HepG2 (cell line): Measurements from ENCODE around the gene GDF9. TPM values are rescaled to one million over a fixed set of nuclear protein-coding genes. Genes with fewer than 3 reads are reported as not detected.

Experiments
- CCAR2 ChIP-seq: fragments of 200-400 bp; formaldehyde crosslinking; optimal IDR thresholded peaks from 2 replicates; pipeline ENCODE3; 2018; ENCODE audit warnings: low read depth, mild to moderate bottlenecking, low read length, moderate library complexity
- DNMT3B ChIP-seq: conservative IDR thresholded peaks from 2 replicates; pipeline ENCODE4 v1.6.1; 2016; ENCODE audit warnings: missing biosample characterization, control low read depth
- DPF2 ChIP-seq: sonication (generic); formaldehyde crosslinking; IDR thresholded peaks from 2 replicates; pipeline ENCODE4 v1.4.0; 2020; ENCODE audit warnings: mild to moderate bottlenecking, low read depth, missing genetic modification reagents, borderline replicate concordance
- GLI4 ChIP-seq: sonication (generic); formaldehyde crosslinking; IDR thresholded peaks from 2 replicates; pipeline ENCODE4 v1.5.1; 2020; ENCODE audit warnings: missing genetic modification reagents, mild to moderate bottlenecking, moderate library complexity, borderline replicate concordance
- HDAC2 ChIP-seq: sonication (generic); formaldehyde crosslinking; IDR thresholded peaks from 2 replicates; pipeline ENCODE4 v1.4.0; 2020; ENCODE audit warnings: missing genetic modification reagents
- KDM5A ChIP-seq: fragments of 200-600 bp; sonication (generic); IDR thresholded peaks from 2 replicates; pipeline ENCODE4 v1.7.0; 2018; ENCODE audit warnings: antibody characterized with exemption, mild to moderate bottlenecking, low read length, borderline replicate concordance
- MED13 ChIP-seq: sonication (generic); formaldehyde crosslinking; IDR thresholded peaks from 2 replicates; pipeline ENCODE4 v1.5.0; 2020; ENCODE audit warnings: missing genetic modification reagents
- RBM22 ChIP-seq: fragments of 200-400 bp; formaldehyde crosslinking; optimal IDR thresholded peaks from 2 replicates; pipeline ENCODE3; 2017; ENCODE audit warnings: mild to moderate bottlenecking, low read length, moderate library complexity
- SALL2 ChIP-seq: sonication (generic); formaldehyde crosslinking; IDR thresholded peaks from 2 replicates; pipeline ENCODE4 v1.8.1; 2023; ENCODE audit warnings: mild to moderate bottlenecking, missing genetic modification reagents, inconsistent platforms
- SAP130 ChIP-seq: IDR thresholded peaks from 2 replicates; pipeline ENCODE4 v1.6.1; 2016; ENCODE audit warnings: low read depth
- TFDP2 ChIP-seq: sonication (generic); formaldehyde crosslinking; IDR thresholded peaks from 2 replicates; pipeline ENCODE4 v1.4.0; 2020; ENCODE audit warnings: missing genetic modification reagents
- ZBTB33 ChIP-seq: sonication (generic); formaldehyde crosslinking; IDR thresholded peaks from 2 replicates; pipeline ENCODE4 v1.4.0; 2020; ENCODE audit warnings: missing genetic modification reagents
- ZMAT5 ChIP-seq: sonication (generic); formaldehyde crosslinking; IDR thresholded peaks from 2 replicates; pipeline ENCODE4 v1.5.0; 2020; ENCODE audit warnings: mild to moderate bottlenecking, low read depth, missing genetic modification reagents, borderline replicate concordance
- ZNF362 ChIP-seq: sonication (generic); formaldehyde crosslinking; IDR thresholded peaks from 2 replicates; pipeline ENCODE4 v1.4.0; 2020; ENCODE audit warnings: missing genetic modification reagents, mild to moderate bottlenecking, borderline replicate concordance
- ZNF530 ChIP-seq: sonication (generic); formaldehyde crosslinking; IDR thresholded peaks from 2 replicates; pipeline ENCODE4 v1.5.0; 2020; ENCODE audit warnings: low read depth, mild to moderate bottlenecking, missing genetic modification reagents
- ZNF776 ChIP-seq: sonication (generic); formaldehyde crosslinking; IDR thresholded peaks from 2 replicates; pipeline ENCODE4 v1.4.0; 2020; ENCODE audit warnings: mild to moderate bottlenecking, missing genetic modification reagents
- ZNF850 ChIP-seq: sonication (generic); formaldehyde crosslinking; conservative IDR thresholded peaks from 2 replicates; pipeline ENCODE4 v1.9.0; 2021; ENCODE audit warnings: mild to moderate bottlenecking, missing genetic modification reagents
- ZSCAN29 ChIP-seq: sonication (generic); formaldehyde crosslinking; conservative IDR thresholded peaks from 2 replicates; pipeline ENCODE4 v1.4.0; 2020; ENCODE audit warnings: mild to moderate bottlenecking, missing genetic modification reagents
- polyA plus RNA-seq, 8 experiments: library from polyadenylated mRNA; depleted of rRNA in 3 of 8; stranded (reverse) in 7 of 8; unstranded in 1 of 8; fragments of >200 nt; fragmentation: Illumina TruSeq in 4 of 8; extraction: Trizol in 4 of 8; gene quantifications; 2 replicates each; pipeline versions ENCODE4 v1.2.1 to v1.2.3, GENCODE V29; 2011 to 2016; ENCODE audit warnings: low read depth in 4 of 8, missing spikeins in 1 of 8, mixed read lengths in 1 of 8; ENCODE audit not compliant: insufficient read depth in 1 of 8
- total RNA-seq, 5 experiments: library from RNA; depleted of rRNA; stranded (reverse); fragments of >200 nt; fragmentation: Illumina TruSeq; extraction: Trizol; gene quantifications; 2 replicates each; pipeline ENCODE4 v1.2.3, GENCODE V29; 2016; ENCODE audit warnings: low read depth in 1 of 5
- TF ChIP-seq, protein P1 (sequence below): sonication (generic); formaldehyde crosslinking; IDR thresholded peaks from 2 replicates; pipeline ENCODE4 v1.4.0; 2020; ENCODE audit warnings: mild to moderate bottlenecking, low read depth, missing genetic modification reagents
- TF ChIP-seq, protein P2 (sequence below): sonication (generic); formaldehyde crosslinking; IDR thresholded peaks from 2 replicates; pipeline ENCODE4 v1.5.1; 2020; ENCODE audit warnings: mild to moderate bottlenecking, missing genetic modification reagents

GDF9 gene
- total and polyA plus RNA-seq, 2 of the 13 experiments (the other 11 are each of a cell fraction or from before 2014, with no cell fraction given) = 0.33 to 0.38 TPM

DNA sequence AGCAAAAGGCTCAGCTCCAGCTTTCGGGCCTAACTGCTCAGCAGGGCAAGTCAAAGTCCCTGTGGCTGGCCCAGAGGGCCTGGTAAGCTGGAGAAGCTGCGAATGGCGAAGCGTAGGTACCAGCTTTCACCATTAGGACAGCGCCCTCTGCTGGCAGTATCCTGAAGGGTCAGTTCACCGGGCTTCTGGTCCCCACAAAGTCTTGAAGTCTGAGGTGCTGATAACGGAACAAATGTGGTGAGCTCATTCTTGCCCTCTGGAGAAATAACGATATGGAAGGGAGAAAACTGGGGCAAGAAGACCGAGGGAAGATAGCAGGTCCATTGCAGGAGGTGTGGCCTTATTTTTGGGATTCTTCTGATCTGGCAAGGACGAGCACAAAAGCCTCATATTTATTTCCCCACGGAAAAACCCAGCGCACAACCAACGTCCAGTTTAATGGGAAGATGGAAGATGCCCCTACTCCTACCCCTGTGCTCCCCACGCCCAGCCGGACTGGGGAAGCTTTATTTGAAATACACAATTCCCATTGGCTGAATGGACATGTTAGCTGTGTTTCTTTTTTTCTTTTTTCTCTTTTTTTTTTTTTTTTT lies 46.0 kb downstream of the GDF9 start (continued):
- TF ChIP-seq CCAR2 (no peak), DNMT3B (no peak), TFDP2 (CRISPR knock-in tag) (0 out of 2 replicates have a peak, but pooled peaks have one; percentile 21), MED13 (CRISPR knock-in tag) (no peak), ZNF530 (CRISPR knock-in tag) (no peak), ZBTB33 (CRISPR knock-in tag) (peak; percentile 58; the same call in 1 of the 2 replicates), GLI4 (CRISPR knock-in tag) (no peak), ZNF362 (no peak), DPF2 (CRISPR knock-in tag) (no peak), SAP130 (CRISPR knock-in tag) (peak; percentile 44), RBM22 (no peak), KDM5A (no peak), ZSCAN29 (CRISPR knock-in tag) (no peak), ZNF776 (CRISPR knock-in tag) (no peak), SALL2 (CRISPR knock-in tag) (peak; percentile 63; the same call in 1 of the 2 replicates), ZNF850 (CRISPR knock-in tag) (no peak), ZMAT5 (CRISPR knock-in tag) (no peak), HDAC2 (CRISPR knock-in tag) (peak; percentile 39; the same call in 1 of the 2 replicates)
- TF ChIP-seq, protein P1, sequence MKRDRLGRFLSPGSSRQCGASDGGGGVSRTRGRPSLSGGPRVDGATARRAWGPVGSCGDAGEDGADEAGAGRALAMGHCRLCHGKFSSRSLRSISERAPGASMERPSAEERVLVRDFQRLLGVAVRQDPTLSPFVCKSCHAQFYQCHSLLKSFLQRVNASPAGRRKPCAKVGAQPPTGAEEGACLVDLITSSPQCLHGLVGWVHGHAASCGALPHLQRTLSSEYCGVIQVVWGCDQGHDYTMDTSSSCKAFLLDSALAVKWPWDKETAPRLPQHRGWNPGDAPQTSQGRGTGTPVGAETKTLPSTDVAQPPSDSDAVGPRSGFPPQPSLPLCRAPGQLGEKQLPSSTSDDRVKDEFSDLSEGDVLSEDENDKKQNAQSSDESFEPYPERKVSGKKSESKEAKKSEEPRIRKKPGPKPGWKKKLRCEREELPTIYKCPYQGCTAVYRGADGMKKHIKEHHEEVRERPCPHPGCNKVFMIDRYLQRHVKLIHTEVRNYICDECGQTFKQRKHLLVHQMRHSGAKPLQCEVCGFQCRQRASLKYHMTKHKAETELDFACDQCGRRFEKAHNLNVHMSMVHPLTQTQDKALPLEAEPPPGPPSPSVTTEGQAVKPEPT (CRISPR knock-in tag) = 0 out of 2 replicates have a peak, but pooled peaks have one; percentile 22
- TF ChIP-seq, protein P2, sequence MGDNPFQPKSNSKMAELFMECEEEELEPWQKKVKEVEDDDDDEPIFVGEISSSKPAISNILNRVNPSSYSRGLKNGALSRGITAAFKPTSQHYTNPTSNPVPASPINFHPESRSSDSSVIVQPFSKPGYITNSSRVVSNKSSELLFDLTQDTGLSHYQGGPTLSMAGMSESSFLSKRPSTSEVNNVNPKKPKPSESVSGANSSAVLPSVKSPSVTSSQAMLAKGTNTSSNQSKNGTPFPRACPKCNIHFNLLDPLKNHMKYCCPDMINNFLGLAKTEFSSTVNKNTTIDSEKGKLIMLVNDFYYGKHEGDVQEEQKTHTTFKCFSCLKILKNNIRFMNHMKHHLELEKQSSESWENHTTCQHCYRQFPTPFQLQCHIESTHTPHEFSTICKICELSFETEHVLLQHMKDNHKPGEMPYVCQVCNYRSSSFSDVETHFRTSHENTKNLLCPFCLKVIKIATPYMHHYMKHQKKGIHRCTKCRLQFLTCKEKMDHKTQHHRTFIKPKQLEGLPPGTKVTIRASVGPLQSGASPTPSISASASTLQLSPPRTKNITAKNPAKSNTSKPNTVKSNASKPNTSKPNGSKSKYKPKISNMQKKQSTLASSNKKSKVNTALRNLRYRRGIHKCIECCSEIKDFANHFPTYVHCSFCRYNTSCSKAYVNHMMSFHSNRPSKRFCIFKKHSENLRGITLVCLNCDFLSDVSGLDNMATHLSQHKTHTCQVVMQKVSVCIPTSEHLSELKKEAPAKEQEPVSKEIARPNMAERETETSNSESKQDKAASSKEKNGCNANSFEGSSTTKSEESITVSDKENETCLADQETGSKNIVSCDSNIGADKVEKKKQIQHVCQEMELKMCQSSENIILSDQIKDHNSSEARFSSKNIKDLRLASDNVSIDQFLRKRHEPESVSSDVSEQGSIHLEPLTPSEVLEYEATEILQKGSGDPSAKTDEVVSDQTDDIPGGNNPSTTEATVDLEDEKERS (CRISPR knock-in tag) = no peak
